A549 (cell line): ENCODE results near the gene BCL11B. TPM values are rescaled to one million over a fixed set of nuclear protein-coding genes. Genes with fewer than 3 reads are reported as not detected.

Experiments used
- ATAC-seq, 2 experiments: fragments of 200-7000 bp in 1 of 2; fragments of >200 bp in 1 of 2; cut with Nextera tagmentation in 1 of 2; cut with Tn5 transposase in 1 of 2; 3 replicates each; pipeline versions ENCODE4 v1.8.0 to v1.9.1; 2018 to 2020; ENCODE audit warnings: mild to moderate bottlenecking in 1 of 2, moderate library complexity in 1 of 2
- CTCF ChIA-PET: fragments of 300-600 bp; sonication (Branson Sonifier 250); formaldehyde crosslinking; extraction: SDS; loops from one replicate; lab custom pipeline; 2021; ENCODE audit warnings: antibody characterized with exemption, inconsistent platforms; lab: Yijun Ruan, JAX
- POLR2A ChIA-PET: fragments of 350-600 bp; formaldehyde crosslinking; extraction: SDS; loops from one replicate; lab custom pipeline; 2021; ENCODE audit warnings: antibody characterized with exemption, inconsistent platforms; lab: Yijun Ruan, JAX
- DNase-seq, 2 experiments: peaks; one replicate each; pipeline versions ENCODE4 v3.0.0 to v3.0.0-alpha.2; 2011 to 2016; ENCODE audit warnings: low read depth in 1 of 2, low spot score in 1 of 2
- FAIRE-seq: peaks from 2 replicates; lab custom pipeline; 2011; peaks lifted over from hg19 to GRCh38; lab: Jason Lieb, UNC
- H3K27ac ChIP-seq, 2 experiments: fragments of >200 bp; sonication (Bioruptor Twin); formaldehyde crosslinking; 3 replicates each; pipeline ENCODE4 v1.5.1; 2016 to 2017
- H3K4me1 ChIP-seq: fragments of >200 bp; sonication (Bioruptor Twin); formaldehyde crosslinking; 3 replicates; pipeline ENCODE4 v1.6.1; 2016
- H3K4me2 ChIP-seq: fragments of >200 bp; sonication (Bioruptor Twin); formaldehyde crosslinking; 3 replicates; pipeline ENCODE4 v1.6.1; 2016
- H3K4me3 ChIP-seq: fragments of >200 bp; sonication (Bioruptor Twin); formaldehyde crosslinking; 3 replicates; pipeline ENCODE4 v1.5.1; 2016
- H3K9me3 ChIP-seq: fragments of >200 bp; sonication (Bioruptor Twin); formaldehyde crosslinking; 3 replicates; pipeline ENCODE4 v1.6.1; 2016
- CHD2 ChIP-seq: fragments of 150-350 bp; IDR thresholded peaks from 2 replicates; pipeline ENCODE4 v1.6.1; 2014; ENCODE audit warnings: low read length; ENCODE audit not compliant: partially characterized antibody
- CHD4 ChIP-seq: fragments of 200-600 bp; sonication (generic); IDR thresholded peaks from 2 replicates; pipeline ENCODE4 v1.6.1; 2016; ENCODE audit warnings: antibody characterized with exemption, mild to moderate bottlenecking, borderline replicate concordance
- EHMT2 ChIP-seq: fragments of 200-600 bp; sonication (generic); IDR thresholded peaks from 2 replicates; pipeline ENCODE4 v1.6.1; 2016; ENCODE audit warnings: antibody characterized with exemption, low read depth, mild to moderate bottlenecking, moderate library complexity
- EP300 ChIP-seq, 2 experiments: fragments of >200 bp; sonication (Bioruptor Twin); formaldehyde crosslinking; IDR thresholded peaks; 2 replicates in 1 of 2; 3 replicates in 1 of 2; pipeline ENCODE4 v1.6.1; 2016 to 2017
- ESRRA ChIP-seq: fragments of 150-350 bp; IDR thresholded peaks from 2 replicates; pipeline ENCODE4 v1.6.1; 2014; ENCODE audit warnings: mild to moderate bottlenecking, low read length, borderline replicate concordance
- FOSL2 ChIP-seq, 2 experiments: fragments of 450-650 bp in 1 of 2; fragments of >200 bp in 1 of 2; sonication (Bioruptor Twin) in 1 of 2; formaldehyde crosslinking; IDR thresholded peaks; 2 replicates each; pipeline versions ENCODE4 v1.5.0 to v1.6.1; 2016 to 2020; ENCODE audit warnings: mild to moderate bottlenecking in 1 of 2, moderate library complexity in 1 of 2
- FOXS1 ChIP-seq: fragments of 250-450 bp; sonication (Bioruptor Pico); IDR thresholded peaks from 2 replicates; pipeline ENCODE4 v1.5.0; 2020; ENCODE audit warnings: mild to moderate bottlenecking, moderate library complexity
- HOXA7 ChIP-seq: fragments of 250-450 bp; sonication (Bioruptor Pico); IDR thresholded peaks from 2 replicates; pipeline ENCODE4 v1.5.0; 2020; ENCODE audit warnings: mild to moderate bottlenecking, moderate library complexity
- KDM5A ChIP-seq: fragments of 200-600 bp; sonication (generic); IDR thresholded peaks from 2 replicates; pipeline ENCODE4 v1.6.1; 2016; ENCODE audit warnings: antibody characterized with exemption, mild to moderate bottlenecking
- MAX ChIP-seq: IDR thresholded peaks from 2 replicates; pipeline ENCODE4 v1.6.1; 2012
- NFE2L2 ChIP-seq: fragments of 150-350 bp; conservative IDR thresholded peaks from 2 replicates; pipeline ENCODE4 v1.6.1; 2014; ENCODE audit warnings: low read length
- PHF8 ChIP-seq: fragments of 200-600 bp; sonication (generic); IDR thresholded peaks from 2 replicates; pipeline ENCODE4 v1.6.1; 2016; ENCODE audit warnings: low read depth, mild to moderate bottlenecking, antibody characterized with exemption, moderate library complexity, borderline replicate concordance
- RAD21 ChIP-seq, 2 experiments: fragments of >200 bp in 1 of 2; sonication (Bioruptor Twin) in 1 of 2; formaldehyde crosslinking in 1 of 2; IDR thresholded peaks in 1 of 2; conservative IDR thresholded peaks in 1 of 2; 2 replicates in 1 of 2; 3 replicates in 1 of 2; pipeline ENCODE4 v1.6.1; 2012 to 2018; ENCODE audit warnings: inconsistent platforms in 1 of 2
- REST ChIP-seq: fragments of 200-600 bp; sonication (generic); IDR thresholded peaks from 2 replicates; pipeline ENCODE4 v1.6.1; 2016; ENCODE audit warnings: antibody characterized with exemption, mild to moderate bottlenecking, moderate library complexity
- RFX5 ChIP-seq: fragments of 450-650 bp; IDR thresholded peaks from 2 replicates; pipeline ENCODE4 v1.7.1; 2014; ENCODE audit warnings: antibody characterized with exemption, mild to moderate bottlenecking, moderate library complexity
- RNF2 ChIP-seq: fragments of 200-600 bp; sonication (generic); IDR thresholded peaks from 2 replicates; pipeline ENCODE4 v1.6.1; 2016; ENCODE audit warnings: low read depth, mild to moderate bottlenecking, antibody characterized with exemption, moderate library complexity, borderline replicate concordance
- SREBF2 ChIP-seq: fragments of 450-650 bp; IDR thresholded peaks from 2 replicates; pipeline ENCODE4 v1.6.1; 2014; ENCODE audit warnings: mild to moderate bottlenecking, moderate library complexity
- TP53 ChIP-seq: fragments of 250-450 bp; sonication (Bioruptor Pico); IDR thresholded peaks from 2 replicates; pipeline ENCODE4 v1.5.0; 2021; ENCODE audit warnings: mild to moderate bottlenecking, moderate library complexity
- USF2 ChIP-seq: fragments of 450-650 bp; IDR thresholded peaks from 2 replicates; pipeline ENCODE4 v1.6.1; 2014; ENCODE audit warnings: antibody characterized with exemption
- WGBS: methylation state at CpG from one replicate; pipeline ENCODE4 v1.1.6; 2017; ENCODE audit errors: missing lambda C conversion rate; 5-methylcytosine and 5-hydroxymethylcytosine counted together
- polyA plus RNA-seq, 4 experiments: library from polyadenylated mRNA; depleted of rRNA in 3 of 4; stranded (reverse); fragments of >200 nt; fragmentation: RNase III in 1 of 4; extraction: RNeasy Plus Mini Kit Qiagen cat#74134 plus additional on column Dnase treatment in 1 of 4; gene quantifications; 2 replicates in 3 of 4; 3 replicates in 1 of 4; pipeline ENCODE4 v1.2.3, GENCODE V29; 2011 to 2017
- TF ChIP-seq, protein P1 (sequence below): IDR thresholded peaks from 2 replicates; pipeline ENCODE4 v1.6.1; 2012; ENCODE audit warnings: low read depth, borderline replicate concordance
- TF ChIP-seq, protein P2 (sequence below): fragments of 250-450 bp; sonication (Bioruptor Pico); IDR thresholded peaks from 2 replicates; pipeline ENCODE4 v1.5.0; 2020; ENCODE audit warnings: low read depth, mild to moderate bottlenecking, moderate library complexity

BCL11B gene
- polyA plus RNA-seq, 2 of the 4 experiments (the other 2 are of a cell fraction): 0.43 to 0.49 TPM

- ATAC-seq: no peak
- DNase-seq: no peak
- H3K27ac ChIP-seq: no peak overlapping the region
- H3K4me3 ChIP-seq: no peak overlapping the region
- no peak for TF ChIP-seq EHMT2
- TF ChIP-seq CHD2: no peak
- TF ChIP-seq EP300 (IDR thresholded peaks at IDR 0.05): no peak
- TF ChIP-seq PHF8: no peak
- TF ChIP-seq RAD21 (conservative IDR thresholded peaks at IDR 0.05 in 1 of 2, IDR thresholded peaks at IDR 0.05 in 1 of 2): no peak
- no peak for TF ChIP-seq RNF2
- TF ChIP-seq MAX: no peak
- no peak for TF ChIP-seq RFX5
- TF ChIP-seq HOXA7 (CRISPR knock-in tag): no peak
- no peaks in the 10 kb centered on the region for H3K9me3 ChIP-seq
- no peak for FAIRE-seq
- CTCF ChIA-PET: no interaction called here
- POLR2A ChIA-PET: interaction anchor here (0.5 kb wide), 1 partner anchor 1098 kb away, joined by 8 read pairs; no protein-coding TSS in a partner anchor
- 77% methylated on average over 6 of the region's 6 CpGs for WGBS
- H3K4me1 ChIP-seq: no peaks in the 10 kb centered on the region
- no peak overlapping the region for H3K4me2 ChIP-seq
Measured at GRCh38 chr14:99247772-99248171, 24.2 kb downstream of the BCL11B start.

DNA sequence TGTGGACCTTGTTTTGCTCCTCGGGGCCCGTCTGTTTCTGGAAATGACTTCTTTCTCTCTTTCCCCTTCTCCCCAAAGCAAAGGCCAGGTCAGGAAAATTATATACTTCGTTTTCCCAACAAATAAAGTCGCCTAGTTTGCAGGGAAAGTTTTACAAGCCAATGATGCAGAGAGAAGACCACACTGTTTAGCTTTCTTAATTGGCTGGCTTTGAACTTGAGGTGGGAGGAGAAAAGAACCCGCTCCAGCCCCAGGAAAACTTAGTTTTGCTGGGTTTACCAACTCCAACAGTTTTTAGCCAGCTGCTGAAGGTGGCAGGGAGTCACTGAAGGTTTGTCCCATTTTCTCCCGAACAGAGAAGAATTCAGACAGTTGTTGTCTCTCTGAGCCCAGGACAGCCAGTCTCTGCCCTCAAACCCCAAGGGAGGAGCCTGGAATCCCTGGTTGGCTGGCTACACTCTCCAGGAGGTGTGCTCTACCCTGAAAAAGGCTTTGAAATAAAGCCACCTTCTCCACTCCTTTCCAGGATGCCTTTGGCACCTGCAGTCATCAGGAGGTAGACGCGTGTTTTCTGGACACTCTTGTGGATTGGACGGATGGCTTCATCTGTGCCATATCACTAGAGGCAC lies 24.8 kb downstream of the BCL11B start:
- Histone ChIP-seq H3K9me3 (no peaks in the 10 kb centered on the region), H3K4me2 (no peak overlapping the region), H3K4me3 (no peak overlapping the region), H3K4me1 (no peaks in the 10 kb centered on the region), H3K27ac (no peak overlapping the region)
- DNase-seq (no peak), ATAC-seq (no peak; a peak in 1 of 6 replicates), FAIRE-seq (no peak)
- ChIA-PET POLR2A (interaction anchor here (0.5 kb wide), 1 partner anchor 1097 kb away, joined by 8 read pairs; no protein-coding TSS in a partner anchor), CTCF (no interaction called here)
- 76% methylated on average over 9 of the region's 9 CpGs for WGBS
- no peak for TF ChIP-seq USF2
- no peak for TF ChIP-seq KDM5A
- TF ChIP-seq FOSL2 (IDR thresholded peaks at IDR 0.05): no peak
- TF ChIP-seq FOSL2 (CRISPR knock-in tag; IDR thresholded peaks at IDR 0.05): no peak
- TF ChIP-seq ESRRA: no peak
- no peak for TF ChIP-seq TP53
- no peak for TF ChIP-seq FOXS1 (CRISPR knock-in tag)
- TF ChIP-seq, protein P1, sequence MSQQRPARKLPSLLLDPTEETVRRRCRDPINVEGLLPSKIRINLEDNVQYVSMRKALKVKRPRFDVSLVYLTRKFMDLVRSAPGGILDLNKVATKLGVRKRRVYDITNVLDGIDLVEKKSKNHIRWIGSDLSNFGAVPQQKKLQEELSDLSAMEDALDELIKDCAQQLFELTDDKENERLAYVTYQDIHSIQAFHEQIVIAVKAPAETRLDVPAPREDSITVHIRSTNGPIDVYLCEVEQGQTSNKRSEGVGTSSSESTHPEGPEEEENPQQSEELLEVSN: no peak
- TF ChIP-seq SREBF2: no peak
- no peak for TF ChIP-seq CHD4
- no peak for TF ChIP-seq NFE2L2
- TF ChIP-seq, protein P2, sequence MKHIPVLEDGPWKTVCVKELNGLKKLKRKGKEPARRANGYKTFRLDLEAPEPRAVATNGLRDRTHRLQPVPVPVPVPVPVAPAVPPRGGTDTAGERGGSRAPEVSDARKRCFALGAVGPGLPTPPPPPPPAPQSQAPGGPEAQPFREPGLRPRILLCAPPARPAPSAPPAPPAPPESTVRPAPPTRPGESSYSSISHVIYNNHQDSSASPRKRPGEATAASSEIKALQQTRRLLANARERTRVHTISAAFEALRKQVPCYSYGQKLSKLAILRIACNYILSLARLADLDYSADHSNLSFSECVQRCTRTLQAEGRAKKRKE (CRISPR knock-in tag): no peak
- TF ChIP-seq REST: no peak
- TF ChIP-seq RFX5: no peak
